Stimulated activated CD8-positive, alpha-beta memory T cell treated with anti-CD3 and anti-CD28 coated beads, Interleukin-7, amount 100 ng/mL, for 4 hours (primary cell): ENCODE results near the gene NRDE2.
A peak's percentile ranks its signal among the peaks of the same experiment; 100 is the strongest.

Experiments used
- DNase-seq, 2 donors: peaks; one replicate each; pipeline ENCODE4 v3.0.0-alpha.2; 2020; ENCODE audit warnings: low read depth in 2 of 2

Gene NRDE2

GRCh38 chr14:90331497-90332270 lies at the start of gene NRDE2:
TSS of gene NRDE2 (minus strand) at chr14:90331941. CDS start at chr14:90331904, 37 bp downstream.
- peak; percentile 92 to 96 for DNase-seq

- DNase-seq: no peak
Observed at GRCh38 chr14:90381011-90381786, 49.5 kb upstream of the NRDE2 start.

DNA sequence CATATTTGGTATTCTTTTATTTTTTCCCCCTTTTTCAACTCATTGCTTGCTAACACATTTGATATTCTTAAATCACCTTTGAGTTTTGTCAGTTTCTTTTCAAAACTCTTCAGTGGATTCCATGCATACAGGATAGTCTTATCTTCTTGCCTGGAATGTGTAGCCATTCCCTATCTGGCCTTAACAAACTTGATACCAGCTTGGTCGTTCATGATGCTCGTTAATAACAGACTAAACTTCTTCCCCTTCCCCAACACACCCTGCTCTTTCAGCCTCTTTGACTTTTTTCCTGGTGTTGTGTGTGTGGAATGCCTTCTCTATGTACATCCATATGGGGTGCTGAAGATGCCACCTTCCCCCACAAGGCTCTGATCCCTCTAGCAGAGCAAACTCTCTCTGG lies 47.4 kb upstream of the NRDE2 start:
- DNase-seq: no peak

DNA sequence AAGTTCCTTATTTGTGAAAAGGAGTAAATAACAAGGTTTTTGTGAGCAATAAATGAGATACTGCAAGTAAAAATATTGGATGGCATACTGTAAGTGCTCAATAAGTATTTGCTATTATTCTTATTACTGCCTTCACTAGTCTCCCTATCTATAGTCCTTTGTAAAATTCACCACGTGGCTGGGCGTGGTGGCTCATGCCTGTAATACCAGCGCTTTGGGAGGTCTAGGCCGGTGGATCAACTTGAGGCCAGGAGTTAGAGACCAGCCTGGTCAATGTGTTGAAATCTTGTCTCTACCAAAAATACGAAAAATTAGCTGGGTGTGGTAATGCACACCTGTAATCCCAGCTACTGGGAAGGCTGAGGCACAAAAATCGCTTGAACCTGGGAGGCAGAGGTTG lies 46.5 kb upstream of the NRDE2 start:
- DNase-seq: no peak

- no peak for DNase-seq
Observed at GRCh38 chr14:90375934-90376333, 44.2 kb upstream of the NRDE2 start.

DNA sequence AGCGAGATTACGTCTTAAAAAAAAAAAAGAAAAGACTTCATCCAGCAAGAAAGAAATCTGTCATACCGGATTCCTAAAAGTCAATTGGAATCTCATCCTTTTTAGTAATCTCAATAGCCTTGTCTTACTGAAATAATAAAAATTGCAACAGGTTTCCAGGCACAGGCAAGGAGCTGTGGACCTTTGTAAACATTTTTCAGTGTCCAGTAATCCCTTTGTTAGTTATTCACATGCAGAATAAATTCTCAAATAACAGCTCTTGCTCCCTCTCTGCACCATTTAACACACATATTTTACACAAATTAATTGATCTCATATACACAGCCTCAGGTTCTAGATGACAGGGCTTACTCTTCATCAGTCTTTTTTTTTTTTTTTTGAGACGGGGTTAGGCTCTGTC lies 43.1 kb upstream of the NRDE2 start:
- DNase-seq: no peak

DNA sequence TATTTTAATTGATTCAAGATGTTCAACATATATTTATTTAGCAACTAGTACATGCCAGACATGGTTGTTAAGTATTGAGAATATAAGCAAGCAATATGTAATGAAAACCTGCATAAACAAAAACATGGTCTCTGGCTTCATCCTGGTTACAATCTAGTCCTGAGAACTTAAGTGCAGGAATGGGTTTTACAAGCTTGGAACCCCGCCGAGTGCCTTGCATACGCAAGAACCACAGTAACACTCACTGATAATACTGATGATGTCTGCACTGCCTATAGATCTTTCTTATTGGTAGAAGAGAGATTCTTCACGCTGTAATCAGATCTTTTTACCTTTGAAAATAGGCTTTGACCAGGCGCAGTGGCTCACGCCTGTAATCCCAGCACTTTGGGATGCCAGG lies 42.1 kb upstream of the NRDE2 start:
- no peak for DNase-seq

- DNase-seq: no peak
Observed at GRCh38 chr14:90368946-90369721, 37.4 kb upstream of the NRDE2 start.

DNA sequence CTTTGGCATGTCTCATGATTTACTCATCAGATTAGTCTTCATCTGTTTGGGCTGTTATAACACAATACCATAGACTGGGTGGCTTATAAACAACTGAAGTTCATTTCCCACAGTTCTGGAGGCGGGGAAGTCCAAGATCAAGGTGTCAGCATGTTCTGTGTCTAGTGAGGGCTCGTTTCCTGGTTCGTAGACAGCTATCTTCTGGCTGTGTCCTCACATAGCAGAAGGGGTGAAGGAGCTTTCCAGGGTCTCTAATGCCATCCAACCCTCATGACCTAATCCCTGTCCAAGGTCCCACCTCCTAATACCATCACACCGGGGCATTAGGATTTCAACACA lies 30.8 kb upstream of the NRDE2 start:
- no peak for DNase-seq

- DNase-seq: no peak
Observed at GRCh38 chr14:90361865-90362557, 30.3 kb upstream of the NRDE2 start.

DNA sequence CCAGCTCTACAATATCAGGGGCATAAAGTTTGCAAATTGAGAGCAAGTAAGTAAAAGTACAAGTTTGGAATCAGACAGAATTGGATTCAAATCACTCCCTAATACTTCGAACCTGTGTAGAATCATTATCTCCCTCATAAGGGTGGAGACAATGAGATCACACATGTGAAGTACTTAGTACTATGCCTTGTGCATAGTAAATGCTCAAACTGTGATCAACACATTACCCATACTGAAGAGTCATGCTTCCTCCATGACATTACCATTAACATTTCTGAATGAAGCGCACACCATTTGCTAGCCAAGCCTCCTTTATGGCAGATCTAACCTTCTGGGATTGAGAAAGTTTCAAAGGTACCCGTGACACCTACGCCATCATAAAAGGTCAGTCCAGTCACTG lies 26.6 kb upstream of the NRDE2 start:
- no peak for DNase-seq

- DNase-seq: no peak
Observed at GRCh38 chr14:90356925-90357324, 25.2 kb upstream of the NRDE2 start.

DNA sequence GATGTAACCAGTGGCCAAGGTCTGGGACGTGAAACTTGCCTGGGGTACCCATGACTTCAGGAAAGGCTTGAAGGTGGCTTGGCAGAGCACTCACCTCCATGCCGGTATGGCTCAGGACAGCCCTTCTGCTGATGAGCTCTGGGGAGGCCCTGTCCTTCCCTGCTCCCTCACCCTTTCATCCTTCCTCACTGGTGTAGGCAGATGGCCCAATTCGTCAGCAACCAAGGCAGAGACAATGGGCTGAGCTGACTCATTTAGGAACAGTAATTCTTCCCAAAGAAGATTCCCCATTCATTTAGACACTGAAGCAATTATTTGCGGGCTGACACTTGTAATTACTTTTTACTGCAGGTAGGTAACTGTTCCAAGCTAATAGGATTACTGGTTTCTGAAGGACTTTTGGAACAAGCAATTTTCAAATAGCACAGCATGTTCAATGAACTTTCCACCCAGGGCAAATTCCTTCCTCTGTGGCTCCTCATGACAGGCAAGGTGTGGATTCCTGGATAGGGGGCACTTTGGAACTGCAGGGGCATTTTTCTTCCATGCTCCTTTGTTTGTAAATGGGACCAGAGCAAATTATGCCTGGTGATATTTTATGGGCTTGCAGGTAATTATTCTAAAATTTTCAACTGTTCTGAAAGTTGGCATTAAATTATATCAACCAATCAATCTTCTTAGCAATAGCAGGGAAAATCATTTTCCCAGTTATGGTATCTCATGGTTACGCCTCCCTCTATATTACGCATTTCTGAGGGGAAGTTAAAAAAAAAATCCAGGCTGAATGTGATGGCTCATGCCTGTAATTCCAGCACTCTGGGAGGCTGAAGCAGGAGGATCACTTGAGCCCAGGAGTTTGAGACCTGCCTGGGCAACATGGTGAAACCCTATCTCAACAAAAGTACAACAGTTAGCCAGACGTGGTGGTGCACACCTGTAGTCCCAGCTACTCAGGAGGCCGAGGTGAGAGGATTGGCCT lies 24.1 kb upstream of the NRDE2 start:
- no peak for DNase-seq

GRCh38 chr14:90354551-90355298 lies 23.0 kb upstream of the NRDE2 start:
- DNase-seq: no peak

DNA sequence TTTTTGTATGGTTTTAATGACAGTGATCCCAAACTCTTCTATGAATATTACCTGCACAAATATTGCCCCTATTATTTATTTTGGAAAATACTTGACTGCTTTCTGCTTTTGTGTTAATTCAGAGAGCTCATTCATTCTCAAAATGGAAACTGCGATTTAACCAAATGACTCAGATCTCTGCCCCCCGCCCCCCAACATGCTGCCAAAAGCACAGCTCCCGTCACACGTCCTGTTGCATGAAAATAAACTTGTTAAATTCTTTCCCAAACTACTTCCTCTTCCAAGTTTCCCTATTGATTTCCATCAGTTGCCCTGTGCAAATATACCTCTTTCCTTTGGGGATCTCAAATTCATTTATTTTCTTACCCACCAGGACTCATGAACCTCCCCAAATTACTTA lies 18.0 kb upstream of the NRDE2 start:
- no peak for DNase-seq

DNA sequence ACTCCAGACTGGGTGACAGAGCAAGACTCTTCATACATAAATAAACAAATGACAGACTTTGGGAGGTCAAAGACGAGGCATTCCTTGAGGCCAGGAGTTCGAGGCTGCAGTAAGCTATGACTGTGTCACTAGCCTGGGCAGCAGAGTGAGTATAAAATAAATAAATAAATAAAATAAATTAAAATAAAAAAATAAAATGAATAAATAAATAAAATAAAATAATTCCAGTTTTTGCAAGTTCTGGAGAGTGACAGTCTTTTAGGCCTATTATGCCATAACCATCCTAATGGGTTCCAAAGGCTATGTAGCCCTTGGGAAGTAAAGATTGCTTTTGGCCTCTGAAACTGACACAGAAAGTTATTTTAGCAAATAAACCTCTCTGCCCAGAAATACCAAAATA lies 16.5 kb upstream of the NRDE2 start:
- no peak for DNase-seq

DNA sequence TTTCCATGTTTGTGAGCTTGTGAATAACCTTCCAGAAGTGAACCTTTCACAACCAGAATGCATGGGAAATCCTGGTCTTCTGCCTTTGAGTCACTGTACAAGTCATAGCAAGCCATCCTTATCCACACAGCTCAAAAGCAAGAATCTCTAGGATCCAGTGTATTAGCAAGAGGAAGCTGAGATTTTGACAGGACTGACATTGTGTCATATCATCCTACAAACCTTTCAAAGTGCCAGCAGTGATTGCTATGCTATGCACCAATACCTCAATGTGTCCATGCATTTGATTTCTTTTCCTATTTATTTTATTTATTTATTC lies 13.5 kb upstream of the NRDE2 start:
- DNase-seq: no peak

GRCh38 chr14:90344331-90345238 lies 12.8 kb upstream of the NRDE2 start:
- no peak for DNase-seq

DNA sequence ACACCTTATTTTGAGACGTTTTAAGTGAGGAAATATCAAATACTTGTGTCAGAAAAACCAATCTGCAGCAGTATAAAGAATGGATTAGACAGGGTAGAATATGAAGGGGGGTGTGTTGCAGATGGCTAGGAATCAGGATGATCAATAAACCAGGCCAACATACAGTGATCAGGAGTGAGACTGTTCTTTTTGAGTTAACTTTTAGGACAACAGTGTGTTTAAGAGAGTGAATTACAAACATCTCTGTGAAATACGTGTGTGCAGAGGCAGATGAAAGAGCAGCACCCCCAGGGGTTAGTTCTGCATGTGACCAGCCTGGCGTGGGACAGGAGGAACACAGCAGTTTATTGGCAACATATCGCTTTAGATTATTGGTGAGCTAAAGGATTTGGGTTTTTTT lies 10.6 kb upstream of the NRDE2 start:
- DNase-seq: no peak
